ENCODE results near the gene TCEA2.

TCEA2 gene

GRCh38 chr20:64051033-64051452, 12.0 kb upstream of the TCEA2 start:
- Histone ChIP-seq H3K36me3 (no peaks in the 10 kb centered on the region), H3K27me3 (ENCODE audit: insufficient read depth, low read depth, severe bottlenecking) (no peaks in the 10 kb centered on the region), H3K9me3 (ENCODE audit: severe bottlenecking) (no peaks in the 10 kb centered on the region), H3K4me3 (ENCODE audit: low read depth, low read length) (no peak overlapping the region), H3K27ac (no peak overlapping the region)
- TF ChIP-seq CTCF (IDR thresholded peaks at IDR 0.05; ENCODE audit: low read depth, low read length): no peak
- DNase-seq: no peak

DNA sequence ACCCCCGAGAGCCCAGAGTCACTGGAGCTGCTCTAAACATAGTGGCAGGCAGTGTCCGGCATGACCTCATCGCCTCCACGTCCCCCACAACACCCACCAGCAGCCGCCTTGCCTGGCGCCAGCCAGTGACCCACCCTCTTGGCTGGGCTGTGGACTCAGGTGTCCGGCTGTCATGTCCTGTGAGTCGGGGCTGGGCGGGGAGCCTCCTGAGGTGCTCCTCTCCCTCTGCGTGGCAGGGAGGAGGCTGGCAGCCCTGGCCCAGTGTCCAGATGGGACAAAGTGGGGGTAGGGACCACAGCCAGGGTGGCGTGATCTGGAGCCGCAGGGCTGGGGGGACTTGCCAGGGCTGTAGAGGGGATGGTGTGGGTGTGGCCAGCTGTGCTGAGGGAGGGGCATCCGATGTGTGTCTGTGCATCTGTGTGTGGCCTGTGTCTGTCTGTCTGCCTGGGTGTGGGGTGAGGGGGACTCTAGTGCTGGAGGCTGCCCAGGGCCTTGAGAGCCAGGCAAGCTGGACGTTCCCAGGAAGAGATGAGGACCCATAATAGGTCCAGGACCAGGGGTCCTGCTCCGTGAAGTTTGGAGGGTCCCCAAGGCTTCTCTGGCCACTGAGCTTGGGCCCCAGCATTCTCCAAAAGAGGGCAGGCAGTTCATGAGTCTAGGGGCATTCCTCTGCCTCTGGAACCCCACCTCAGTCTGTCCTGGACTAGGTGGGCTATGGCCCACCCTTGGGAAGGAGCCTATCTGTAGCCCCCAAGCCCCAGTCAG, 11.3 kb upstream of the TCEA2 start:
- no peak overlapping the region for H3K4me3 ChIP-seq (ENCODE audit: low read depth, low read length)
- H3K27ac ChIP-seq: no peak overlapping the region
- no peaks in the 10 kb centered on the region for H3K27me3 ChIP-seq (ENCODE audit: insufficient read depth, low read depth, severe bottlenecking)
- H3K9me3 ChIP-seq (ENCODE audit: severe bottlenecking): no peaks in the 10 kb centered on the region
- no peak for TF ChIP-seq CTCF (IDR thresholded peaks at IDR 0.05; ENCODE audit: low read depth, low read length)
- no peak for DNase-seq
- H3K36me3 ChIP-seq: no peaks in the 10 kb centered on the region

- TF ChIP-seq CTCF (IDR thresholded peaks at IDR 0.05; ENCODE audit: low read depth, low read length): no peak
- no peak for DNase-seq
- Histone ChIP-seq H3K4me3 (ENCODE audit: low read depth, low read length) (no peak overlapping the region), H3K36me3 (no peaks in the 10 kb centered on the region), H3K9me3 (ENCODE audit: severe bottlenecking) (no peaks in the 10 kb centered on the region), H3K27ac (no peak overlapping the region), H3K27me3 (ENCODE audit: insufficient read depth, low read depth, severe bottlenecking) (no peaks in the 10 kb centered on the region)
Measured at GRCh38 chr20:64052326-64052722, 10.7 kb upstream of the TCEA2 start.

DNA sequence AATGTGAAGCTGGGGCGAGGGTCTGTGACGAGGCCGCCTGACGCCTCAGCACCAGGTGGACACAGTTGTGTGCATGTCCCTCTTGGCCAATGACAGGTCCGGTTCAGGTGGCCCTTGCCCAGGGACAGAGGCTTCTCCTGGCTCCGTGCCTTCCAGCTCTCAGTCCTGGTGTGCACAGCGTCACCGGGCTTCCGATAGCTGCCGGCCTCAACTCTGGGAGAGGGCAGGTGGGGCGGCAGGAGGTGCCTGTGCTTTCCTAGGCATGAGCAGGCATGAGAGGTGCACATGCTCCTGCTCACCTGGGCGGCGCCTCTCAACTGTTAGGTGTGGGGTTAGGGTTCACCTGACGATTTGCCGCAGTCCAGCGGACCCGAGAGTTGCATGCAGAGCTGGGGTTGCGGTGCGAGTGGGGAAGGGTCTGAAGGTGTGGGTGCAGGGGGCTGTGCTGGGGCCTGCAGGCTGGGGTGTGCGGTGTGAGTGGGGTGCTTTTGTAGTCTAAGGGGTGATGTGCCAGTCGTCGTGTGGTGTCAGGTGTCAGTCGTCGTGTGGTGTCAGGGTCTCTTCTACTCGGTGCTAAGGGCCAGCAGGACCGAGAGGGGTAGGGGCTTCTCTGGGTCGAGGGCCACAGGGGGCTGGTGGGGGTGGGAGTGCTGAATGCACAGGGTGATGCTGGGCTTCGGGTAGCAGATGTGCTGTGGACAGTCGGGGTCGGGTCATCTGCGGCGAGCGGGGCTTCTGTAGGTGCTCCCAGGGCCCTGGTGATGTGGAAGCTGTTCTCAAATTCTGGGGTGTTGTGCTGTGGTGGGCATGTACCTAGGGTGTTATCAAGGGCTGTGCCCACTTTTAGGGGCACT, 9.8 kb upstream of the TCEA2 start:
- TF ChIP-seq CTCF (IDR thresholded peaks at IDR 0.05; ENCODE audit: low read depth, low read length): no peak
- Histone ChIP-seq H3K27ac (peak overlapping the region; percentile 61; the same call in 1 of the 2 replicates), H3K9me3 (ENCODE audit: severe bottlenecking) (no peaks in the 10 kb centered on the region), H3K4me3 (ENCODE audit: low read depth, low read length) (no peak overlapping the region), H3K27me3 (ENCODE audit: insufficient read depth, low read depth, severe bottlenecking) (no peaks in the 10 kb centered on the region), H3K36me3 (no peaks in the 10 kb centered on the region)
- DNase-seq: no peak

- peak; percentile 65 for DNase-seq
- Histone ChIP-seq H3K27me3 (ENCODE audit: insufficient read depth, low read depth, severe bottlenecking) (no peaks in the 10 kb centered on the region), H3K4me3 (ENCODE audit: low read depth, low read length) (no peak overlapping the region), H3K27ac (peak overlapping the region; percentile 61), H3K36me3 (no peaks in the 10 kb centered on the region), H3K9me3 (ENCODE audit: severe bottlenecking) (no peaks in the 10 kb centered on the region)
- TF ChIP-seq CTCF (IDR thresholded peaks at IDR 0.05; ENCODE audit: low read depth, low read length): peak; percentile 48
Measured at GRCh38 chr20:64053841-64054661, 8.9 kb upstream of the TCEA2 start.

Measured in WERI-Rb-1 (cell line).